OCI-LY1 (cell line): ENCODE results near the gene ARHGEF16.

Experiments used
- H2AFZ ChIP-seq: fragments of 200-600 bp; sonication (generic), shearing (Covaris generic); 2 replicates; pipeline ENCODE4 v1.6.0; 2014; ENCODE audit warnings: antibody characterized with exemption, mild to moderate bottlenecking, low read length
- H3F3A ChIP-seq: fragments of 200-600 bp; sonication (generic), shearing (Covaris generic); 2 replicates; pipeline ENCODE4 v1.6.0; 2014; ENCODE audit warnings: mild to moderate bottlenecking, antibody characterized with exemption, low read length, moderate library complexity; ENCODE audit not compliant: insufficient read depth
- H3K27ac ChIP-seq: fragments of 200-600 bp; sonication (generic); 2 replicates; pipeline ENCODE4 v1.5.1; 2014; ENCODE audit warnings: low read length, mixed run types, mild to moderate bottlenecking, low read depth; ENCODE audit not compliant: poor library complexity, severe bottlenecking
- H3K27me3 ChIP-seq: fragments of 200-600 bp; sonication (generic); 2 replicates; pipeline ENCODE4 v1.6.0; 2014; ENCODE audit warnings: antibody characterized with exemption, mild to moderate bottlenecking, low read length, moderate library complexity; ENCODE audit not compliant: insufficient read depth
- H3K36me3 ChIP-seq: fragments of 200-600 bp; sonication (generic); 2 replicates; pipeline ENCODE4 v1.6.1; 2014; ENCODE audit warnings: mild to moderate bottlenecking, antibody characterized with exemption, low read length, moderate library complexity, mixed read lengths; ENCODE audit not compliant: insufficient read depth
- H3K4me1 ChIP-seq: fragments of 200-600 bp; sonication (generic); 2 replicates; pipeline ENCODE4 v1.5.1; 2014; ENCODE audit warnings: mild to moderate bottlenecking, low read length, moderate library complexity; ENCODE audit not compliant: insufficient read depth, severe bottlenecking
- H3K4me2 ChIP-seq: fragments of 200-600 bp; sonication (generic), shearing (Covaris generic); 2 replicates; pipeline ENCODE4 v1.6.1; 2014; ENCODE audit warnings: low read length
- H3K4me3 ChIP-seq: fragments of 200-600 bp; sonication (generic); 2 replicates; pipeline ENCODE4 v1.5.1; 2014; ENCODE audit warnings: low read length, low read depth, mild to moderate bottlenecking, mixed read lengths; ENCODE audit not compliant: poor library complexity, severe bottlenecking
- H3K79me2 ChIP-seq: fragments of 200-600 bp; shearing (Covaris generic); 2 replicates; pipeline ENCODE4 v1.6.1; 2016; ENCODE audit warnings: mixed run types, low read length, mixed read lengths; ENCODE audit not compliant: insufficient read depth
- H3K9ac ChIP-seq: fragments of 200-600 bp; sonication (generic), shearing (Covaris generic); 2 replicates; pipeline ENCODE4 v1.6.1; 2014; ENCODE audit warnings: mild to moderate bottlenecking, low read length, mixed read lengths
- H3K9me2 ChIP-seq: fragments of 200-600 bp; sonication (generic), shearing (Covaris generic); 2 replicates; pipeline ENCODE4 v1.6.1; 2014; ENCODE audit warnings: low read depth, mild to moderate bottlenecking, low read length, mixed read lengths
- H3K9me3 ChIP-seq: fragments of 200-600 bp; shearing (Covaris generic); 2 replicates; pipeline ENCODE4 v1.6.1; 2014; ENCODE audit warnings: low read length, mixed read lengths
- H4K20me1 ChIP-seq: fragments of 200-600 bp; sonication (generic), shearing (Covaris generic); 2 replicates; pipeline ENCODE4 v1.6.0; 2016; ENCODE audit warnings: mild to moderate bottlenecking, low read length; ENCODE audit not compliant: insufficient read depth
- EZH2 ChIP-seq: fragments of 200-600 bp; sonication (generic), shearing (Covaris generic); IDR thresholded peaks from 2 replicates; pipeline ENCODE4 v1.8.0; 2017; ENCODE audit warnings: borderline replicate concordance, mixed run types, mild to moderate bottlenecking, antibody characterized with exemption, low read length, moderate library complexity, mixed read lengths
- TF ChIP-seq, protein P1 (sequence below): fragments of 200-600 bp; sonication (generic), shearing (Covaris generic); IDR thresholded peaks from 2 replicates; pipeline ENCODE4 v1.5.1; 2017; ENCODE audit warnings: mild to moderate bottlenecking, antibody characterized with exemption, low read length, moderate library complexity, mixed read lengths

The ARHGEF16 gene

DNA sequence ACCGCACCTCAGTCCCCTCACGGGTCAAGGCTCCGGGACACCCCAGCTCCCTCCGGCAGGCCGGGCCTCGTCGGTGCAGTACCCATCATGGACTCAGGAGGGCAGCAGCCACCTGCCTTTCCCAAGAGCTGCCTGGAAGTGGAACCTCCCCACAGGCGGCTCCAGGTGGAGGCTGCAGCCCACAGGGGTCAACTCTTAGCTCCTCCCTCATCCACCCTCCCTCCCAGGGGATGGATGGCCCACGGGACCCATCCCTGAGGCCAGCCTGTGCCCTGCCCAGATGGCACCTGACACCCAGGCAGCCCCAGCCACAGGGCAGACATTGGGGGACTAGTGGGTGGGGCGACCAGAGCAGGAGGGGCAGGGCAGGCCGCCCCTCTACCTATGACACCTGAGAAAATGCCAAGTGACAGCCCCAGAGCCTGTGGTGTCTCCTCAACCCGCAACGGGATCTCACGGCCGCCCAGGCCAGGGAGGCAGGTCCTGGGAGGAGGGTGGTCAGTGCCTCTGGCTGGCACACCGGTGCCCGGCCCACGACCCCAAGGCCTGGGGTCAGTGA is 1.2 kb upstream of the ARHGEF16 start:
- Histone ChIP-seq H3K9ac (no peak overlapping the region), H3K79me2 (no peaks in the 10 kb centered on the region), H3K4me2 (no peak overlapping the region), H3F3A (no peaks in the 10 kb centered on the region), H3K27ac (no peak overlapping the region), H3K36me3 (no peaks in the 10 kb centered on the region), H3K4me3 (no peak overlapping the region), H3K27me3 (0 out of 2 replicates have a peak, but pooled peaks cover 4% of the 10 kb centered on the region), H4K20me1 (no peaks in the 10 kb centered on the region), H3K9me2 (no peaks in the 10 kb centered on the region), H2AFZ (no peak overlapping the region), H3K9me3 (no peaks in the 10 kb centered on the region), H3K4me1 (peaks cover 5% of the 10 kb centered on the region)
- TF ChIP-seq EZH2 = no peak
- TF ChIP-seq, protein P1, sequence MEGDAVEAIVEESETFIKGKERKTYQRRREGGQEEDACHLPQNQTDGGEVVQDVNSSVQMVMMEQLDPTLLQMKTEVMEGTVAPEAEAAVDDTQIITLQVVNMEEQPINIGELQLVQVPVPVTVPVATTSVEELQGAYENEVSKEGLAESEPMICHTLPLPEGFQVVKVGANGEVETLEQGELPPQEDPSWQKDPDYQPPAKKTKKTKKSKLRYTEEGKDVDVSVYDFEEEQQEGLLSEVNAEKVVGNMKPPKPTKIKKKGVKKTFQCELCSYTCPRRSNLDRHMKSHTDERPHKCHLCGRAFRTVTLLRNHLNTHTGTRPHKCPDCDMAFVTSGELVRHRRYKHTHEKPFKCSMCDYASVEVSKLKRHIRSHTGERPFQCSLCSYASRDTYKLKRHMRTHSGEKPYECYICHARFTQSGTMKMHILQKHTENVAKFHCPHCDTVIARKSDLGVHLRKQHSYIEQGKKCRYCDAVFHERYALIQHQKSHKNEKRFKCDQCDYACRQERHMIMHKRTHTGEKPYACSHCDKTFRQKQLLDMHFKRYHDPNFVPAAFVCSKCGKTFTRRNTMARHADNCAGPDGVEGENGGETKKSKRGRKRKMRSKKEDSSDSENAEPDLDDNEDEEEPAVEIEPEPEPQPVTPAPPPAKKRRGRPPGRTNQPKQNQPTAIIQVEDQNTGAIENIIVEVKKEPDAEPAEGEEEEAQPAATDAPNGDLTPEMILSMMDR = peak; percentile 89

DNA sequence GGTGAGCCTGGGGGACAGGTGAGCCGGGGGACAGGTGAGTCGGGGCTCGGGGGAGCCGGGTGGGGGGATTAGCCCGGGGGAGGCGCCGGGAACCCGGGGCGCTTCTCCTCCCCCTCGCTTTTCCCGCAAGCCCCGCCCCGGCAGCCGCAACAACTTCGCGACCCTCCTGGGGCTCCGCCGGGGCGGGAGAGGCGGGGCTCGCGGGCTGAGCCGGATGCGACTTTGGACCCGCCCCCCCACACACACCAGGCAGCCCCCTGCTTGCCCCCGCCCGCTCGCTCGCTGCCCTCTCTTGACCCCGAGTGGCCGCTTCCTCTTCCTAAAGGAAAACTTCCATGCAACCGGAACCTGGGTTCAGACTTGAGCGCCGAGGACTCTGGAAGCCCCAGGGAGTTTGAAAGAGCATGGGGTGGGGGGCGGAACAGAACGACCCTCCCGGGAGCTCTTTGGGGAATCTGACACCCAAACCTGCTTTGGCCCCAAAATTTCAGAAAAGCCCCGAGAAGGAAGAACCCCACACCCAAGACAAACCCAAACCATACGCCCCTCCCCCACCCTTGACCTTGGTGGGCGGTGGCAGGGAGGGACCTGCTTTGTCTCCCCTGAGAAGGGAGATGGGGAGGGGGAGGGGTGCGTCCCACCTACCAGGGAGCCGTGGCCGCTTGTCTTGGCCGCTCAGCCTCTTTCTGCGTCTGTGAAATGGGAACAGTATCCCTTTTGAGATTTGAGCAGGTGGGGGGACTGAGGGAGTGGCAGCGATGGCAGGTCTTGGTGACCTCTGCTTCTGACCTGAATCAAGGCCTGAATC is 550 bp downstream of the ARHGEF16 start:
- H3K4me2 ChIP-seq = peak overlapping the region; percentile 76
- no peaks in the 10 kb centered on the region for H3K36me3 ChIP-seq
- no peaks in the 10 kb centered on the region for H3F3A ChIP-seq
- H3K27ac ChIP-seq = no peak overlapping the region
- H3K27me3 ChIP-seq = 0 out of 2 replicates have a peak, but pooled peaks cover 4% of the 10 kb centered on the region
- peak overlapping the region; percentile 57 for H3K4me3 ChIP-seq
- no peaks in the 10 kb centered on the region for H4K20me1 ChIP-seq
- peaks cover 5% of the 10 kb centered on the region for H3K4me1 ChIP-seq
- H2AFZ ChIP-seq = no peak overlapping the region
- no peaks in the 10 kb centered on the region for H3K79me2 ChIP-seq
- H3K9me3 ChIP-seq = no peaks in the 10 kb centered on the region
- no peaks in the 10 kb centered on the region for H3K9me2 ChIP-seq
- no peak overlapping the region; the same call in 1 of the 2 replicates for H3K9ac ChIP-seq
- TF ChIP-seq, protein P1 = no peak
- TF ChIP-seq EZH2 = no peak

DNA sequence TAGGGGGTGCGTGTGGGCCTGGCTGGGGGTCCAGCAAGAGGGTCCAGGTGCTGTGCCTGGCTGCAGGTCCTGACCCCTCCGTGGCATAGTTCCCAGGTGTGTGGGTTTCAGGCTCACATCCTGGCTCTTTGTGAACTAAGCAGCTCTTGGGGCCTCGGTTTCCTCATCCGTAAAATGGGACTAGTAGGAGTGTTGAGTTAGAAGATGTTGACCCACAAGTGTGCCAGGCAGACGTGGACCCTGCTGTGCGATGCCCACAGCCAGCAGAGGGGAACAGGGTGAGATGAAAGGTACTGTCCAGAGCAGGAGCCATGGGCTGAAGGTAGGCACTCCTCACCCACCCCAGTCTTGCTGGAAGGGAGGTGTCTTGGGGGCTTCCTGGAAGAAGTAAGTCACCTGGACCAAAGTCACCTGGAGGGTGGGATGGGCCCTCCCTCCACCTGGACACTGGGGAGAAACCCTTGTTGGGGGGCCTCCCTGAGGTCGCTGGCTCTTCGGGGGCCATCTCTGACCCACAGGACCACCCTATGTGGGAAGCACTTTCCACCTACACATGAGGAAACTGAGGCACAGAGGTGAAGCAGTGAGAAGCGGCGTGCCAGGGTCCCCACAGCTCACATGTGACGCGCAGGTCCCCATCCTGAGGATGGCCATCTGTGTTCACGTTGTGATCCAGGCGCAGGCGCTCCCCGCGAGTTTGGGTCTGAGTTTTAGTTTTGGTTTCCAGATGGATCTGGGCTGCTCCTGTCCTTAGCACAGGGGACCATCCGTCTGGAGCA is 1.4 kb downstream of the ARHGEF16 start:
- Histone ChIP-seq H3K9me3 (no peaks in the 10 kb centered on the region), H3K9ac (no peak overlapping the region), H2AFZ (no peak overlapping the region), H3K27ac (no peak overlapping the region), H3K36me3 (no peaks in the 10 kb centered on the region), H3K9me2 (no peaks in the 10 kb centered on the region), H3K4me1 (peaks cover 5% of the 10 kb centered on the region), H3K27me3 (0 out of 2 replicates have a peak, but pooled peaks cover 4% of the 10 kb centered on the region), H3K79me2 (no peaks in the 10 kb centered on the region), H3K4me3 (no peak overlapping the region), H4K20me1 (no peaks in the 10 kb centered on the region), H3K4me2 (no peak overlapping the region), H3F3A (no peaks in the 10 kb centered on the region)
- TF ChIP-seq, protein P1 = no peak
- no peak for TF ChIP-seq EZH2
